ENCODE data around the gene ITGA2. TPM values are rescaled to one million over a fixed set of nuclear protein-coding genes. Genes with fewer than 3 reads are reported as not detected.
"Not testable (repeated sequence)": the region's sequence is repeated elsewhere in the genome, so short reads cannot be mapped to it uniquely, and the experiment has no call there.

Gene ITGA2
- total RNA-seq, 1 donor from 2014 or later: 18.4 TPM

DNA sequence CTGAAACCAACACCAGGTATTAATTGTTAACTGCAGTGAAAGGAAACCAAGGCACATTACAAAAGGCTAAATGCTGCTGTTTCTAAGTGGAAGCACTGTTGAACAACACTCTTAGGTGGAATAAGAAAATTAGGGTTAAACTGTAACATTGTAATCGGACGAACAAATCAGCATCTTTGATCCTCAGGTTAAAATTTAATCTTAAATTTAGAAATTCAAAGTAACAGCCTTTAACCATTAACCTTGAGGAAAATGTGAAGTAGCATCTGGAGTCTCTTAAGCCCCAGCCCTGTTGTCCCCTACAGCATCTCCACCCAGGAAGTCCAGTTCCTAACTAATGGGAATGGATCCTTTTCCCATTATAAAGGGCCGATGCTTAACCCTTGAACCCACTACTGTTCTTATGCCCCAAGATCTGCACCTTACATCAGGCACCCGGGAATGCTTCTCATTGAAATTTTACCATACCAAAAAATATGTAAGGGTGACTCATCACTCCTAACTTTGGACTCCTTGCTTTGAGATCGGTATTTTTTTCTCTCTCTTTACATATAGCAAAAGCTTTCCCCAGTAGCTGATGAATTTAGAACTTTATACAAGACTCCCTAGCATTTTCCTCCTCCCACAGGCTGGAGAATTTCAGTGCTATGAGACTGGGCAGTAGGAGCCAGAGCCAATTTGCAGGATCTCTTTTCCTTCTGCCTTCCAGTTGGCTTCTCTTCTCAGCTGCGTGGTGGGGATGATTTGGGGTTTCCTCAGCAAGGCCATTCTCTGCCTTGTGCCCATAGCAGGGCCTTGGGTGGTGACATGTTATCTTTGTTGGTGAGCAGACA is 32.0 kb upstream of the ITGA2 start:
- TF ChIP-seq POLR2AphosphoS5 (IDR thresholded peaks at IDR 0.05; ENCODE audit: insufficient read depth in 1 of 2, low read depth in 1 of 2): no peak
- TF ChIP-seq, protein P1, sequence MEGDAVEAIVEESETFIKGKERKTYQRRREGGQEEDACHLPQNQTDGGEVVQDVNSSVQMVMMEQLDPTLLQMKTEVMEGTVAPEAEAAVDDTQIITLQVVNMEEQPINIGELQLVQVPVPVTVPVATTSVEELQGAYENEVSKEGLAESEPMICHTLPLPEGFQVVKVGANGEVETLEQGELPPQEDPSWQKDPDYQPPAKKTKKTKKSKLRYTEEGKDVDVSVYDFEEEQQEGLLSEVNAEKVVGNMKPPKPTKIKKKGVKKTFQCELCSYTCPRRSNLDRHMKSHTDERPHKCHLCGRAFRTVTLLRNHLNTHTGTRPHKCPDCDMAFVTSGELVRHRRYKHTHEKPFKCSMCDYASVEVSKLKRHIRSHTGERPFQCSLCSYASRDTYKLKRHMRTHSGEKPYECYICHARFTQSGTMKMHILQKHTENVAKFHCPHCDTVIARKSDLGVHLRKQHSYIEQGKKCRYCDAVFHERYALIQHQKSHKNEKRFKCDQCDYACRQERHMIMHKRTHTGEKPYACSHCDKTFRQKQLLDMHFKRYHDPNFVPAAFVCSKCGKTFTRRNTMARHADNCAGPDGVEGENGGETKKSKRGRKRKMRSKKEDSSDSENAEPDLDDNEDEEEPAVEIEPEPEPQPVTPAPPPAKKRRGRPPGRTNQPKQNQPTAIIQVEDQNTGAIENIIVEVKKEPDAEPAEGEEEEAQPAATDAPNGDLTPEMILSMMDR (IDR thresholded peaks at IDR 0.05): no peak
- TF ChIP-seq POLR2A (IDR thresholded peaks at IDR 0.05): no peak
- Histone ChIP-seq H3K36me3 (no peaks in the 10 kb centered on the region), H3K27me3 (no peaks in the 10 kb centered on the region), H3K4me1 (no peaks in the 10 kb centered on the region), H3K9me3 (no peaks in the 10 kb centered on the region), H3K4me3 (no peak overlapping the region), H3K27ac (no peak overlapping the region)
- intact Hi-C loops (cut with DNase I): no loop called here
- DNase-seq (ENCODE audit: extremely low spot score in 2 of 2): no peak

DNA sequence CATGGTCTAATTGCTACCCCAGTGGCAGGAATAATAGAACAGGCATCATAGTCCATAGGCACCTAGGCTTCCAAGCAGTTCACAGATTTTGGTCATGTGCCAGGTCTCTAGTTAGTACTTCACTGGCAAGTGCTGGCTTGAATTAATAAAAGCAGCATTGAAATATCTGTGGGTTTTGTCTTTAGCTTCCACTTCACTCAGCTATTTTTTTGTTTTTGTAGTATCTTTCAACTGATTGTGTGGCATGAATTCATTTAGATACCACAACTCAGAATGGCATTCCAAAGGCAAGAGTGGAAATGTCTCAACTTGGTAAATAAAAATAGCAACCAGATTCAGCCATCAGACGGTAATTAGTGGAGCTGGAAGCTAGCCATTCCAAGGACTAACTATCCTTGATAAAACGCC is 27.9 kb upstream of the ITGA2 start:
- Histone ChIP-seq H3K4me1 (no peaks in the 10 kb centered on the region), H3K27me3 (no peaks in the 10 kb centered on the region), H3K27ac (no peak overlapping the region), H3K36me3 (no peaks in the 10 kb centered on the region), H3K9me3 (no peaks in the 10 kb centered on the region), H3K4me3 (no peak overlapping the region)
- TF ChIP-seq, protein P1 (IDR thresholded peaks at IDR 0.05): no peak
- TF ChIP-seq POLR2AphosphoS5 (IDR thresholded peaks at IDR 0.05; ENCODE audit: insufficient read depth in 1 of 2, low read depth in 1 of 2) (no peak), POLR2A (IDR thresholded peaks at IDR 0.05) (no peak)
- intact Hi-C loops (cut with DNase I): no loop called here
- no peak for DNase-seq (ENCODE audit: extremely low spot score in 2 of 2)

DNA sequence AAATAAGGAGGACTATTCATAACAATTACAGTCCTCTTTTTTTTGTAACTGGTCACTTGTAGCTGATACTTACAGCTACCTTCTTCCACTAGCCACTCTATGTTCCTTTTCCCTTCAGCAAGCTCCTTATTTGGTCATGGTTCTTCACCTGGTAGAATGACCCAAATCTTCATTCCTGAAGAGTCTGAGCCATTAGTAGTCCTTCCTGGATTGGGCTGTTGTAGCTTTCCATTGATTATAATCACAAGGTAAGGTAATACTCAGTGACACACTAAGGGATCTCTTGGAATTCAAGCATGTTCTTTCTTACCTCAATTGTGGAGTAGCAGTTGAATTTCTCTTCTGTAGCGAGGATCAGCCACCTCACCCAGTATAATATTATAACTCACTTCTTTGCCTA is 25.5 kb upstream of the ITGA2 start:
- Histone ChIP-seq H3K4me1 (no peaks in the 10 kb centered on the region), H3K27me3 (no peaks in the 10 kb centered on the region), H3K27ac (no peak overlapping the region), H3K36me3 (no peaks in the 10 kb centered on the region), H3K9me3 (no peaks in the 10 kb centered on the region), H3K4me3 (no peak overlapping the region)
- TF ChIP-seq POLR2AphosphoS5 (IDR thresholded peaks at IDR 0.05; ENCODE audit: insufficient read depth in 1 of 2, low read depth in 1 of 2) (no peak), POLR2A (IDR thresholded peaks at IDR 0.05) (no peak)
- TF ChIP-seq, protein P1 (IDR thresholded peaks at IDR 0.05): no peak
- intact Hi-C loops (cut with DNase I): no loop called here
- no peak for DNase-seq (ENCODE audit: extremely low spot score in 2 of 2)

DNA sequence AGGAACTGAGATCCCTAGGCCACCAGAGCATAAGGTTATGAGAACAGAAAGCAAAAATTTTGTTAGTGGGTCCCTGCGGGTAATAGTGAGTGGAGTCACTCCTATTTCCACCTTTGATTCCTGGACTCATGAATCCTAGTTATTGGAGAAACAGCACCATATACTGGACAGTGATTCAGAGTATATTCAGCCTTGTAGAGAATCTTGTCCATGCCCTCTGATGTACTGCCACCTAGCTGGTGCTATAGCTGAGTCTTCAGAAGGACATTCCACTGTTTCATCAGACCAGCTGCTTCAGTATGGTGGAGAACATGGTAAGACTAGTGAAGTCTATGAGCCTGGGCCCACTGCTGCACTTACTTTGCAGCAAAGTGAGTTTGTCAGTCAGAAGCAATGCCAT is 25.0 kb upstream of the ITGA2 start:
- Histone ChIP-seq H3K4me1 (no peaks in the 10 kb centered on the region), H3K9me3 (no peaks in the 10 kb centered on the region), H3K4me3 (no peak overlapping the region), H3K27me3 (no peaks in the 10 kb centered on the region), H3K36me3 (no peaks in the 10 kb centered on the region), H3K27ac (no peak overlapping the region)
- no peak for DNase-seq (ENCODE audit: extremely low spot score in 2 of 2)
- intact Hi-C loops (cut with DNase I): no loop called here
- TF ChIP-seq POLR2A (IDR thresholded peaks at IDR 0.05) (no peak), POLR2AphosphoS5 (IDR thresholded peaks at IDR 0.05; ENCODE audit: insufficient read depth in 1 of 2, low read depth in 1 of 2) (no peak)
- TF ChIP-seq, protein P1 (IDR thresholded peaks at IDR 0.05): no peak

DNA sequence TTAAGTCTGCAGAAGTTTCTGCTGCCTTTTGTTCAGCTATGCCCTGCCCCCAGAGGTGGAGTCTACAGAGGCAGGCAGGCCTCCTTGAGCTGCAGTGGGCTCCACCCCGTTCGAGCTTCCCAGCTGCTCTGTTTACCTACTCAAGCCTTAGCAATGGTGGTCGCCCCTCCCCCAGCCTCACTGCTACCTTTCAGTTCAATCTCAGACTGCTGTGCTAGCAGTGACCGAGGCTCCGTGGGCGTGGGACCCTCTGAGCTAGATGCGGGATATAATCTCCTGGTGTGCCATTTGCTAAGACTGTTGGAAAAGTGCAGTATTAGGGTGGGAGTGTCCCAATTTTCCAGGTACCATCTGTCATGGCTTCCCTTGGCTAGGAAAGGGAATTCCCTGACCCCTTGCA is 13.0 kb upstream of the ITGA2 start:
- H3K27ac ChIP-seq; H3K4me1 ChIP-seq; H3K27me3 ChIP-seq; intact Hi-C loops (cut with DNase I); H3K4me3 ChIP-seq; DNase-seq (ENCODE audit: extremely low spot score in 2 of 2); H3K9me3 ChIP-seq; H3K36me3 ChIP-seq: not testable (repeated sequence)
